Neuron (in vitro differentiated cells): ENCODE data around the gene SPOCK2.
"Not testable (repeated sequence)": the region's sequence is repeated elsewhere in the genome, so short reads cannot be mapped to it uniquely, and the experiment has no call there.

Source experiments
- H2AFZ ChIP-seq: one replicate; pipeline ENCODE4 v1.6.1; 2013; ENCODE audit warnings: low read depth, mild to moderate bottlenecking, inconsistent platforms, low read length, moderate library complexity
- H3K27me3 ChIP-seq: one replicate; pipeline ENCODE4 v1.6.1; 2013; ENCODE audit warnings: low read length; ENCODE audit not compliant: insufficient read depth
- H3K36me3 ChIP-seq: one replicate; pipeline ENCODE4 v1.6.1; 2013; ENCODE audit warnings: low read length; ENCODE audit not compliant: insufficient read depth
- H3K4me1 ChIP-seq: one replicate; pipeline ENCODE4 v1.6.1; 2013; ENCODE audit warnings: low read length; ENCODE audit not compliant: insufficient read depth
- H3K4me3 ChIP-seq: 2 replicates; pipeline ENCODE4 v1.5.1; 2013; ENCODE audit warnings: mild to moderate bottlenecking, low read length, moderate library complexity
- H3K9me3 ChIP-seq: one replicate; pipeline ENCODE4 v1.6.1; 2013; ENCODE audit warnings: low read length

SPOCK2 gene, protein sequence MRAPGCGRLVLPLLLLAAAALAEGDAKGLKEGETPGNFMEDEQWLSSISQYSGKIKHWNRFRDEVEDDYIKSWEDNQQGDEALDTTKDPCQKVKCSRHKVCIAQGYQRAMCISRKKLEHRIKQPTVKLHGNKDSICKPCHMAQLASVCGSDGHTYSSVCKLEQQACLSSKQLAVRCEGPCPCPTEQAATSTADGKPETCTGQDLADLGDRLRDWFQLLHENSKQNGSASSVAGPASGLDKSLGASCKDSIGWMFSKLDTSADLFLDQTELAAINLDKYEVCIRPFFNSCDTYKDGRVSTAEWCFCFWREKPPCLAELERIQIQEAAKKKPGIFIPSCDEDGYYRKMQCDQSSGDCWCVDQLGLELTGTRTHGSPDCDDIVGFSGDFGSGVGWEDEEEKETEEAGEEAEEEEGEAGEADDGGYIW

DNA sequence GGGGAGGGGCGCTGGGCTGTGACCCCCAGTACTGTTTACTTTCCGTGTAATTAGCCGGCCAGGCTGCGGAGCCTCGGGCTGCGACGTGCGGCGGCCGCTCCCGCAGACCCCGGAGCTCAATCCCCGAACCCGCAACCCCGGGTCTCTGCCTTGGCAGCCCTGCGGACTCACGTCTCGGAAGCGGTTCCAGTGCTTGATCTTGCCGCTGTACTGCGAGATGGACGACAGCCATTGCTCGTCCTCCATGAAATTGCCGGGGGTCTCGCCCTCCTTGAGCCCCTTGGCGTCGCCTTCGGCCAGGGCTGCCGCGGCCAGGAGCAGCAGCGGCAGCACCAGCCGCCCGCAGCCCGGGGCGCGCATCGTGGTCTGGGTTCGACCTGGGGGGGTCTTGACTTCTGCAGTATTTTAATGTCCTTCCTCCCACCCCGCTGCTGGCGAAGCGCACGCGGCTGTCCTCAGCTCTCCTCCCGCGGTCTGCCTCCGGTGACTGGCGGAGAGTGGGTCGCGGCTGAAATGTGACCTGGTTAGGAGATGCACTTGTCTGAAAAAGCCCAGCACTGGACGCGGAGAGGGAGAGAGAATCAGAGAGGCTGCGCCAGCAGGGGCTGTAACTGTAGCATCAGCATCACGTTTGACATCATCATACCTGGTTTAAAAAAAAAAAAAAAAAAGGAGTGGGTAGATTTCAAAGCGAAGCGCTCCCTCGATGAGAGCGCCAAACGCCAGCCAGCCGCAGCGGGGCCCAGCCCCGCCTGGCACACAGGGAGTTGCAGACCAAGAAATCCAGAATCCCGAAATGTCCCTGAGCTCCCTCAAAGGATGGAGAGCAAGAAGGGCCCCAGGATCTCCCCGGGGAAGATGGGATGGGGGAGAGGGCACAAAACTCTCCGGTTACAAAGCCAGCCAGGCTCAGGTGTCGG, at the start of gene SPOCK2:
TSS of gene SPOCK2 (minus strand) at position 583 of the 920 bp plus-strand sequence. CDS start at position 360, 223 bp downstream.
- Histone ChIP-seq H3K36me3 (no peaks in the 10 kb centered on the region), H3K4me1 (peaks cover 26% of the 10 kb centered on the region), H3K27me3 (peaks cover 30% of the 10 kb centered on the region), H3K9me3 (no peaks in the 10 kb centered on the region), H2AFZ (peak within 1 kb of the TSS; percentile 64), H3K4me3 (peak within 1 kb of the TSS; percentile 48)

DNA sequence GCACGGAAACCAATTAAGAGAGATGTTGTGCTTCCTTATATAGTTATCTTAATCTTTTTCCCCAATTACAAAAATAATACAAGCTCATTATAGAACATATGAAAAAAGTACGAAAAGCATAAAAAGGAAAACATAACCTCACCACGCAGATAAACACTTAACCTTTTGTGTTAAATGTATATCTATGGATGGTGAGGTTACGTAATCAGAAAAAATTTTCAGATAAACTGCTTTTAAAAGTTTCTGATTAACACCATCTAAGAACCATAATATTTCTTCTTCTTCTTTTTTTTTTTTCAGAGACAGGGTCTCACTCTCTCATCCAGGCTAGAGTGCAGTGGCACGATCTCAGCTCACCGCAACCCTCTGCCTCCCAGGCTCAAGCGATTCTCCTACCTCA, 49.2 kb upstream of the SPOCK2 start:
- Histone ChIP-seq H3K4me3 (no peak overlapping the region), H2AFZ (no peak overlapping the region), H3K27me3 (no peaks in the 10 kb centered on the region), H3K9me3 (peaks cover 5% of the 10 kb centered on the region), H3K4me1 (no peaks in the 10 kb centered on the region), H3K36me3 (peaks cover 3% of the 10 kb centered on the region)

GRCh38 chr10:72136225-72136624, 47.9 kb upstream of the SPOCK2 start:
- not testable (repeated sequence) for H3K4me1 ChIP-seq, H3K36me3 ChIP-seq, H3K27me3 ChIP-seq, H2AFZ ChIP-seq, H3K4me3 ChIP-seq, H3K9me3 ChIP-seq

DNA sequence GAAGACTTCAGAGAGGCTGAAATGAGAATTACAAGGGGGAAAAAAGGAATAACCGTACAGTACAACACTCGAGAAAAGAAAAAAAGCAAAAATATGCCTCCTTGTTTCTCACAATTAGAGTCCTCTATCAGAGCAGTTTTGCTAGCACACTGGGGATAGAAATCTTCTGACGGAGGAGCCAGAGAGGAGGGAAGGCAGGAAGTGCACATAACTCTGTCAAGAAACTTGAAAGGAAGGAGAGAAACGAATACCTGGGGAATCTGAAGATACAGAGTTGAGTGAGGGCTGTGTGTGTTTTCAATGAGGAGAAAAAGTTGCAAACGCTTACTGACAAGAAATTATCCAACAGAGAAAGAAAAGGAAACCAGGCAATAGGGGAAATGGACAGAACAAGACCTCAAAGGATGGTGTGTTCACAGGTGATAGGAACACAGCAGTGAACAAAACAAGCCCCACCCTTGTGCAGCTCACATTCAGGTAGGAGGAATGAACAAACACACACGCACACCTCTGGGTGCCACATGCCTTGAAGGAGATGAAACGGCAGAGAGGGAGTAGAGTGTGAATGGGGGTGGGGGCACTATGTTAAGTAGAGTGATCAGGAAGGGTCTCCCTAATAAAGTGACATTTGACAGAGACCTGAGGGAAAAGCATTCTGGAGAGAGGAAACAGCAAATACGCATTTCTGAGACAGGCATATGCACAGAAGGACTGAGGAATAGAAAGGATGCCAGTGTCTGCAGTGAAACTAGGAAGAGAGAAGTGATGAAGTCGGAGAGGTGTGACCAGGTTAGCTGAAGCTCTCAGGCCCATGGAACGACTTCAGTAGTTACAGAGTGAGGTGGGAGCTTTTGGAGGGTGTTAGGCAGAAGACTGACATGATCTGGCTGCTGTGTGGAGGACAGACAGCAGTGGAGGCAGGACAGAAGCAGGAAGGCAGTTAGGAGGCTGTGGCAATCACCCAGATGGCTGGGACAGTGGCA, 46.7 kb upstream of the SPOCK2 start:
- no peak overlapping the region for H3K4me3 ChIP-seq
- H3K36me3 ChIP-seq, result peaks cover 6% of the 10 kb centered on the region
- peaks cover 5% of the 10 kb centered on the region for H3K9me3 ChIP-seq
- no peak overlapping the region for H2AFZ ChIP-seq
- H3K4me1 ChIP-seq, result no peaks in the 10 kb centered on the region
- H3K27me3 ChIP-seq, result no peaks in the 10 kb centered on the region

DNA sequence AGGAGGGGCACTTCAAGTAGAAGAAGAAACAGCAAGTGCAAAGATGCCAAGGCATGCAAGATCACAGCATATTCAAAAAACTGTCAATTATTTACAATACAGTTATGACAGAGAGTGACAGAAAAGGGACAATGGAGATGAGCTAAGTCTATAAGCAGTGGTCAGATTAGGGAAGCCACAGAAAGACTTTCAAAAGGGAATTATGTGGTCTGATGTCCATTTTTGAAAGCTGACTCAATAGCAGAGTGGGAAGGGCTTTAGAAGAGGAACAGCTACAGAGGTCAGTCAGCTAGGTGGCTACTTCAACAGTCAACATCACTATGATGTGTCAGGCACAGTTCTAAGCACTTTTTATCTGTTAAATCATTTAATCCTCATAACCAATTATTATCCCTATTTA, 45.2 kb upstream of the SPOCK2 start:
- Histone ChIP-seq H2AFZ (no peak overlapping the region), H3K4me3 (no peak overlapping the region), H3K4me1 (peaks cover 1% of the 10 kb centered on the region), H3K9me3 (peaks cover 5% of the 10 kb centered on the region), H3K36me3 (peaks cover 6% of the 10 kb centered on the region), H3K27me3 (no peaks in the 10 kb centered on the region)

DNA sequence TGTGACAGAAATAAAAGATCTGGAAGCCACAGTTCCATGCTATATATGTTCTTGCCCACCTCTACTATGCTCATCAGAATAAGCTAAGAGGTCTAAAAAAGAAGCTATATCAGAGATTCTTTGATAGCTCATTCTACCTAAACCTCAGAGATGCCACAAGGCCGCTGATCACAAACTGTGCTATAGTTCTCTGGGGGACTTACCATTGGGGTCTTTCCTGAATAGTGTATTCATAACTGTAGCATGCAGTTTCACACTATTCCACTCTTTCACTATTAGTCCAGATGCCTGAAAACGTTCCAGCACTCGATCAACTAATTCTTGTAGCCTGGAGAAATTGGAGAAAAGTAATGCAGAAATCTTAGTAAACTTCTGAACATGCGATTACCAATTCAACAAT, 44.5 kb upstream of the SPOCK2 start:
- Histone ChIP-seq H3K4me3 (no peak overlapping the region), H3K4me1 (peaks cover 8% of the 10 kb centered on the region), H3K9me3 (peaks cover 5% of the 10 kb centered on the region), H2AFZ (no peak overlapping the region), H3K27me3 (no peaks in the 10 kb centered on the region), H3K36me3 (peaks cover 6% of the 10 kb centered on the region)

- Histone ChIP-seq H2AFZ (no peak overlapping the region), H3K4me3 (no peak overlapping the region), H3K36me3 (peaks cover 3% of the 10 kb centered on the region), H3K9me3 (no peaks in the 10 kb centered on the region), H3K27me3 (no peaks in the 10 kb centered on the region), H3K4me1 (peaks cover 50% of the 10 kb centered on the region)
Measured at GRCh38 chr10:72127571-72127970, 39.2 kb upstream of the SPOCK2 start.

DNA sequence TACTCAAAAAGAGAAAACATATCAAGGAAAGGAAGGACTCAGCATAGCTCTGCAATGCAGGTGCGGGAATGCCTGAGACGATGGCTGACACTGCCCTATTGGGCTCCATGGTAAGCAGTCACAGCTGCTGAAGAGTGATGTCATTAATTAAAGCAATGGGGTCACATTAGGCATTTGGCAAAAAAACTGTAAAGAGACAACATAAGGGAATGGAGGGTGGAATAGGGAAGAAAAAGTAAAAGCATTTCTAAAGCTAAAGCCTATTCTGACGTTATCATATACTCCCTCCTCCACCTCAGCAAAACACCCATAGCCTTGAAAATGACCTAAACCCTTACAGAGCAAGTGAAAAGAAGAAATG, 38.5 kb upstream of the SPOCK2 start:
- Histone ChIP-seq H3K9me3 (no peaks in the 10 kb centered on the region), H3K4me3 (no peak overlapping the region), H3K36me3 (peaks cover 3% of the 10 kb centered on the region), H3K27me3 (no peaks in the 10 kb centered on the region), H2AFZ (no peak overlapping the region), H3K4me1 (peaks cover 50% of the 10 kb centered on the region)

- Histone ChIP-seq H3K9me3 (no peaks in the 10 kb centered on the region), H2AFZ (no peak overlapping the region), H3K4me3 (no peak overlapping the region), H3K4me1 (peaks cover 50% of the 10 kb centered on the region), H3K36me3 (no peaks in the 10 kb centered on the region), H3K27me3 (no peaks in the 10 kb centered on the region)
Measured at GRCh38 chr10:72126184-72126871, 38.0 kb upstream of the SPOCK2 start.

- H3K36me3 ChIP-seq, result no peaks in the 10 kb centered on the region
- no peaks in the 10 kb centered on the region for H3K9me3 ChIP-seq
- no peaks in the 10 kb centered on the region for H3K27me3 ChIP-seq
- no peak overlapping the region for H3K4me3 ChIP-seq
- H3K4me1 ChIP-seq, result peaks cover 50% of the 10 kb centered on the region
- no peak overlapping the region for H2AFZ ChIP-seq
Measured at GRCh38 chr10:72124989-72125388, 36.6 kb upstream of the SPOCK2 start.

- Histone ChIP-seq H3K27me3 (no peaks in the 10 kb centered on the region), H3K36me3 (no peaks in the 10 kb centered on the region), H3K4me1 (peaks cover 50% of the 10 kb centered on the region), H3K9me3 (no peaks in the 10 kb centered on the region), H3K4me3 (no peak overlapping the region), H2AFZ (no peak overlapping the region)
Measured at GRCh38 chr10:72124381-72124780, 36.0 kb upstream of the SPOCK2 start.

DNA sequence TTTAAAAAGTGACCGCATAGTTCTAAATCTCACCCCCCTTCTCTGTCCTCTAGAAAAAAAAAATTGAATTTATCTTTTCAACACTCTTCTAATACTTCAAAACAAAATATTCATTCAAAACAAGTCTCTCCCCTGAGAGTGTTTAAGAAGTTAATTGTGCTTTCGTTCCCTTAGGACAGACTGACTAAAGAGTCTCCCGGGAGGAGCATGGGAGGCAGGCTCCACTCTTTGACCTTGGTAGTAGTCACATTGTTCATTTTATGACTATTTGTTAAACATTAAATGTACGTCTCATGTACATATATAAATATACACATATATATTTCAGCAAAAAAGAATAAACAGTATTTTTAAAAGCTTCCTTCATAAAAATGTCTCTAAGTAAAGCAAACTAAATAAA, 35.3 kb upstream of the SPOCK2 start:
- H2AFZ ChIP-seq, result no peak overlapping the region
- no peaks in the 10 kb centered on the region for H3K36me3 ChIP-seq
- H3K9me3 ChIP-seq, result no peaks in the 10 kb centered on the region
- H3K4me3 ChIP-seq, result no peak overlapping the region
- H3K4me1 ChIP-seq, result peaks cover 50% of the 10 kb centered on the region
- no peaks in the 10 kb centered on the region for H3K27me3 ChIP-seq
